ENCODE results near the gene PATJ. TPM values are rescaled to one million over a fixed set of nuclear protein-coding genes. Genes with fewer than 3 reads are reported as not detected.
A peak's percentile ranks its signal among the peaks of the same experiment; 100 is the strongest.

The PATJ gene
- total RNA-seq, 1 experiment from 2014 or later, result 5.8 TPM

- no peaks in the 10 kb centered on the region for H3K4me1 ChIP-seq (replicated peaks)
- no peak overlapping the region for H3K27ac ChIP-seq
- H3K36me3 ChIP-seq, result no peaks in the 10 kb centered on the region
- H3K4me3 ChIP-seq, result no peak overlapping the region
- H3K27me3 ChIP-seq (replicated peaks), result no peaks in the 10 kb centered on the region
- no peaks in the 10 kb centered on the region for H3K9me3 ChIP-seq (replicated peaks)
- DNase-seq (ENCODE audit: low read depth in 1 of 2, low spot score in 2 of 2), result peak in 1 of 2 experiments; percentile 16
Measured at GRCh38 chr1:62070384-62071011, 328.2 kb downstream of the PATJ start.

- H3K27me3 ChIP-seq (replicated peaks), result no peaks in the 10 kb centered on the region
- peaks cover 7% of the 10 kb centered on the region; the same call in 1 of the 2 replicates for H3K4me1 ChIP-seq (replicated peaks)
- H3K4me3 ChIP-seq, result no peak overlapping the region
- no peak for DNase-seq (ENCODE audit: low read depth in 1 of 2, low spot score in 2 of 2)
- H3K9me3 ChIP-seq (replicated peaks), result no peaks in the 10 kb centered on the region
- no peaks in the 10 kb centered on the region for H3K36me3 ChIP-seq
- no peak overlapping the region for H3K27ac ChIP-seq
Measured at GRCh38 chr1:62071695-62072094, 329.4 kb downstream of the PATJ start.

DNA sequence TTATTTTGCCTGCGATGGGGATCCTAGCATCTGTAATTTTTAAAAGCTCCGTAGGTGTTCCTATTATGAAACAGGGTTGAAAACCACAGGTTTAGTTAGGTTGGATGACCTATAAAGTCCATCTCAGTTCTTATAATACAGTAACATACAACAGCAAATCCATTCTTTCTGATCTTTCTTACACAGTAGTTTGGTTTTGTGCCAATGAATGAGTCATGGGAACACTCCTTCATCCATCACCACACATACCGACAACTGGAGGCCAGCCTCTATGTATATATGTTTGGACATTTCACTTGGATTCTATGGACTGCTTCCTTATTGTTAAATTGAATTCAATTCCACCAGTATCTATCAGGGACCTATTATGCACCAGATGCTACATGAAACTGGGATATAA lies 334.0 kb downstream of the PATJ start:
- no peaks in the 10 kb centered on the region for H3K36me3 ChIP-seq
- DNase-seq (ENCODE audit: low read depth in 1 of 2, low spot score in 2 of 2), result peak in 1 of 2 experiments; percentile 39
- no peaks in the 10 kb centered on the region for H3K27me3 ChIP-seq (replicated peaks)
- no peaks in the 10 kb centered on the region for H3K9me3 ChIP-seq (replicated peaks)
- H3K27ac ChIP-seq, result no peak overlapping the region
- H3K4me3 ChIP-seq, result no peak overlapping the region
- peaks cover 8% of the 10 kb centered on the region; the same call in 1 of the 2 replicates for H3K4me1 ChIP-seq (replicated peaks)

- Histone ChIP-seq H3K27ac (no peak overlapping the region), H3K4me1 (replicated peaks) (peaks cover 8% of the 10 kb centered on the region; the same call in 1 of the 2 replicates), H3K27me3 (replicated peaks) (no peaks in the 10 kb centered on the region), H3K4me3 (no peak overlapping the region), H3K36me3 (no peaks in the 10 kb centered on the region), H3K9me3 (replicated peaks) (no peaks in the 10 kb centered on the region)
- DNase-seq (ENCODE audit: low read depth in 1 of 2, low spot score in 2 of 2), result no peak
Measured at GRCh38 chr1:62077821-62078220, 335.5 kb downstream of the PATJ start.

DNA sequence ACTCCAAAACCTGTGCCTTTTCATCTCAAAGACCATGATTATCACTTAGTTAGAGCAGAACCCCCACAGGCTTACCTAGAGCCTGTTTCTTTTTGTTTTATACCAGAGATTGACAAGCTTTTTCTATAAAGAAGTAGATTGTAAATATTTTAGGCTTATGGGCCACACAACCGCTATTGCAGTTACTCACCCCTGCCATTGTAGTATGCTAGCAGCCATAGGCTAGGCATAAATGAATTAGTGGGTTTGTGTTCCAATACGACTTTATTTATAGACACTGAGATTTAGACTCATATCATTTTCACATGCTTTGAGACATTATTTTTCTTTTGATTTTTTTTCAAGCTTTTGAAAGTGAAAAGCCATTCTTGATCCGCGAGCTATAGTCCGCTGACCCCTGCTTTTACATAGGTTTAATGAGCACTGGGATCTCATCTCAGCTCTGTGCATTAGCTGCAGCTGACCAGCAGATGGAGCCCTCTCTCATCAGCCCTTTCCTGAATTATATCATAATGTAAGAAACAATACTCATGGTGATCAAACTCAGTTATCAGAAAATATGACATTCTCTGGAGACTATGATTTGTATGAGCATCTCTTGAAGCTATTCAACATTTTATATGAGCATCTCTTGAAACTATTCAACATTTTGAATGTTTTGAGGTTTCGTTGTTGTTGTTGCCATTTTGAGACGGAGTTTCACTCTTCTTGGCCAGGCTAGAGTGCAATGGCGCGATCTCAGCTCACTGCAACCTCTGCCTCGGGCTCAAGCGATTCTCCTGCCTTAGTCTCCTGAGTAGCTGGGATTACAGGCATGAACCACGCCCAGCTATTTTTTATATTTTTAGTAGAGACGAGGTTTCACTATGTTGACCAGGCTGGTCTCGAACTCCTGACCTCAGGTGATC lies 340.4 kb downstream of the PATJ start:
- no peak overlapping the region for H3K4me3 ChIP-seq
- DNase-seq (ENCODE audit: low read depth in 1 of 2, low spot score in 2 of 2), result peak; percentile 52 to 58

GRCh38 chr1:62084310-62084890 lies 342.1 kb downstream of the PATJ start:
- no peak for DNase-seq (ENCODE audit: low read depth in 1 of 2, low spot score in 2 of 2)
- H3K9me3 ChIP-seq (replicated peaks), result no peaks in the 10 kb centered on the region
- H3K36me3 ChIP-seq, result no peaks in the 10 kb centered on the region
- no peaks in the 10 kb centered on the region for H3K27me3 ChIP-seq (replicated peaks)
- H3K4me3 ChIP-seq, result no peak overlapping the region
- no peak overlapping the region for H3K27ac ChIP-seq
- no peaks in the 10 kb centered on the region for H3K4me1 ChIP-seq (replicated peaks)

More for the DNA sequence above, 340.4 kb downstream of the PATJ start:
- no peaks in the 10 kb centered on the region for H3K9me3 ChIP-seq (replicated peaks)
- no peaks in the 10 kb centered on the region for H3K36me3 ChIP-seq
- H3K27me3 ChIP-seq (replicated peaks), result no peaks in the 10 kb centered on the region
- no peaks in the 10 kb centered on the region for H3K4me1 ChIP-seq (replicated peaks)
- H3K27ac ChIP-seq, result no peak overlapping the region

DNA sequence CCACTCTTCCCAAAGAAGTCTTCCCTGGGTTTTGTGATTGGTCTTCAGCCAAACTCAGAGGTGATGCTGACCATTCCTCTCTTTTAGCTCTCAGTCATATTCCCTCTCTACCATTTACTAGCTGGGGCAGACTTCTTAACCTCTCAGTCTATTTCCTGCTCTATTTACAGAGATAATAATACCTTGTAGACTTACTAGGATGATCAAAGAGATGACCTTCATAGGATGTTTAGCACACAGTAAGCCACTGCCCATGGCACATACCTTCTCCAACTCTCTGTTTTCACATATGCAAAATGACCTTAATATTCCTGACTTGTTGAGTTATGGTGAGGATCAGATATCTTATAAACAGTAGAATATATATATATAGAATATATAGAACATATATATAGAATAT lies 346.2 kb downstream of the PATJ start:
- H3K27me3 ChIP-seq (replicated peaks), result no peaks in the 10 kb centered on the region; the same call in 1 of the 2 replicates
- H3K4me3 ChIP-seq, result no peak overlapping the region
- no peaks in the 10 kb centered on the region; the same call in 1 of the 2 replicates for H3K4me1 ChIP-seq (replicated peaks)
- DNase-seq (ENCODE audit: low read depth in 1 of 2, low spot score in 2 of 2), result no peak
- no peak overlapping the region for H3K27ac ChIP-seq
- no peaks in the 10 kb centered on the region for H3K9me3 ChIP-seq (replicated peaks)
- H3K36me3 ChIP-seq, result no peaks in the 10 kb centered on the region

GRCh38 chr1:62089570-62089969 lies 347.3 kb downstream of the PATJ start:
- Histone ChIP-seq H3K27me3 (replicated peaks) (no peaks in the 10 kb centered on the region; the same call in 1 of the 2 replicates), H3K4me1 (replicated peaks) (no peaks in the 10 kb centered on the region; the same call in 1 of the 2 replicates), H3K4me3 (no peak overlapping the region), H3K9me3 (replicated peaks) (no peaks in the 10 kb centered on the region), H3K36me3 (no peaks in the 10 kb centered on the region), H3K27ac (no peak overlapping the region)
- no peak for DNase-seq (ENCODE audit: low read depth in 1 of 2, low spot score in 2 of 2)

DNA sequence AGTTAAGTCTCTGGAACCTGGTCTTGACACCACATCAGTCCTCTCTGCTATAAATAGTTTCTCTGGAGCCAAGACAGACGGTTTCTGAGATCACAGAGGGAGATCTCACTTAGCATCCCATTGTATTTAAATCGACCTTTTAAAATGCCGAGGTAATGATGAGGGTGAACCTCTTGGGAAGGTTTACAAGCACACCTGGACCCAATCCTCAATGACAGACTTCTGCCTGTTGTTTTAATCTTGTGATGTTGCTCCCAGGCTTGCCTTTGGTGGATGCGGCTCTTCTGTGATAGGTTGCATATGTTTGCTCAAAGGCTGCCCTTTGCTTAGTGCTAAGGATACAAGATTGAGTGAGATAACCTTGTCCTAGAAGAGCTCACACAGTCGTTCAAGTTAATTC lies 347.7 kb downstream of the PATJ start:
- Histone ChIP-seq H3K27ac (no peak overlapping the region), H3K4me1 (replicated peaks) (no peaks in the 10 kb centered on the region; the same call in 1 of the 2 replicates), H3K27me3 (replicated peaks) (no peaks in the 10 kb centered on the region; the same call in 1 of the 2 replicates), H3K36me3 (no peaks in the 10 kb centered on the region), H3K4me3 (no peak overlapping the region), H3K9me3 (replicated peaks) (no peaks in the 10 kb centered on the region)
- no peak for DNase-seq (ENCODE audit: low read depth in 1 of 2, low spot score in 2 of 2)

DNA sequence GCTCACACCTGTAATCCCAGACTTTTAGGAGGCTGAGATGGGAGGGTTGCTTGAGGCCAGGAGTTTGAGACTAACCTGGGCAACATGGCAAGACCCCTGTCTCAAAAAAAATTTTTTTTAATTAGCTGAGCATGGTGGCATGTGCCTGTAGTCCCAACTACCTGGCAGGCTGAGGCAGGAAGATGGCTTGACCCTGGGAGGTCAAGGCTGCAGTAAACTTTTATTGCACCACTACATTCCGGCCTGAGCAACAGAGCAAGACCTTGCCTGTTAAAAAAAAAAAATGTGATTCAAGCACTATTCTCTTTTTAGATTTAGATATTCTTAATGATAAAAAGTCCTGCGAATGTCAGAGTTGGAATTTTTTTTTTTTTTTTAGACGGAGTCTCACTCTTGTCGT lies 349.8 kb downstream of the PATJ start:
- Histone ChIP-seq H3K9me3 (replicated peaks) (no peaks in the 10 kb centered on the region), H3K36me3 (no peaks in the 10 kb centered on the region), H3K27me3 (replicated peaks) (no peaks in the 10 kb centered on the region; the same call in 1 of the 2 replicates), H3K4me3 (no peak overlapping the region), H3K4me1 (replicated peaks) (no peaks in the 10 kb centered on the region; the same call in 1 of the 2 replicates), H3K27ac (no peak overlapping the region)
- no peak for DNase-seq (ENCODE audit: low read depth in 1 of 2, low spot score in 2 of 2)

DNA sequence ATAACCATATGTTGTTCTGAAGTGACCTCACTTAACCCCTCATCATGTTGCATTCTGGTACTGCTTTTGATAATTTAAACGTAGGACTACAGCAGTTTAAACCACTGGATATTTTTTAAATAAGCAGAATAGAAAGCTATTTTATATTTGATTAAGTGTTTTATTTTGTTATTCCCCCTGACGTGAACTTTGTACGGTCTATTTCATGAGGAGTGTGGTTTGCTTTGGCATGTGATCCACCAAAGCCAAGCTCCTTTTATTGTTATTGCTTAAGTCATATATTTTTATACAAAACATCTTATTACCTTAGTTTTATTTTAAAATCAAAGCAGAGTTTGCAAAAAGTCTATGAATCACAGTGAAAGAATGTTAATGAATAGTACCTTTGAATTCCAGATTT lies 351.0 kb downstream of the PATJ start:
- Histone ChIP-seq H3K27me3 (replicated peaks) (no peaks in the 10 kb centered on the region; the same call in 1 of the 2 replicates), H3K4me1 (replicated peaks) (no peaks in the 10 kb centered on the region; the same call in 1 of the 2 replicates), H3K9me3 (replicated peaks) (no peaks in the 10 kb centered on the region), H3K36me3 (no peaks in the 10 kb centered on the region), H3K27ac (no peak overlapping the region), H3K4me3 (no peak overlapping the region)
- no peak for DNase-seq (ENCODE audit: low read depth in 1 of 2, low spot score in 2 of 2)

DNA sequence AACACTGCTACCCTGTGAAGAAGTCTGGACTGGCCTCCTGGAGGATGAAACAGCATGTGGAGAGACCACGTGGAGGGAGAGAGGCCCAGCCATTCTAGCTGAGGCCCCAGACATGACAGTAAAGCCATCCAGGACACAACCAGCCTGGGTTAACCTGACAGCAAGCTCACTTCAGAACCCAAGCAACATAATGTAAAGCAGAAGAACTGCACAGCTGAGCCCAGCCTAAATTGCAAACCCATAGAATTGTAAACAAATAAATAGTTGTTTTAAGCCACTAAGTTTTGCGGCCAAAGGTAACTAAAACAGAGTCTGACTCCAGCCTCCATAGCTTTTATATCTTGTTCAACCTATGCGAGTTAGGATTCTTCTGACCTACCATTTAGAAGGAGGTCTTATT lies 355.2 kb downstream of the PATJ start:
- no peaks in the 10 kb centered on the region; the same call in 1 of the 2 replicates for H3K4me1 ChIP-seq (replicated peaks)
- H3K9me3 ChIP-seq (replicated peaks), result no peaks in the 10 kb centered on the region
- no peaks in the 10 kb centered on the region; the same call in 1 of the 2 replicates for H3K27me3 ChIP-seq (replicated peaks)
- no peak overlapping the region for H3K27ac ChIP-seq
- no peak for DNase-seq (ENCODE audit: low read depth in 1 of 2, low spot score in 2 of 2)
- no peak overlapping the region for H3K4me3 ChIP-seq
- H3K36me3 ChIP-seq, result no peaks in the 10 kb centered on the region

DNA sequence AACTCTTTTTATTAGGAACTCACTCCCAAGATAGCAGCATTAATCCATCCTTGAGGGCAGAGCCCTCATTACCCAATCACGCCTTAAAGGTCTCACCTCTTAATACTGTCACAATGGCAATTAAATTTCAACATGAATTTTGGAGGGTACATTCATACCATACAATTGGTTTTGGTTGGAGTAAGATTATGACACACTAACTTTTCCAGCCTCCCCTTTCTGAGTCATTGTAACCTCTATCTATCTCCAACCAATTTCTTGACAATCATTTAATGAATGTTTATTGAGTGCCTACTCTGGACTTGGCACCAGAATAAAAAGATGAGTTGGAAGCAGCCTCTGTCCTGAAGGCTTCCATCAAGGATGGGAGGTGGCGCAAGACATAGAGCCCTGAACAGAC lies 358.2 kb downstream of the PATJ start:
- Histone ChIP-seq H3K4me3 (no peak overlapping the region), H3K27ac (no peak overlapping the region), H3K27me3 (replicated peaks) (no peaks in the 10 kb centered on the region), H3K36me3 (no peaks in the 10 kb centered on the region), H3K4me1 (replicated peaks) (no peaks in the 10 kb centered on the region), H3K9me3 (replicated peaks) (no peaks in the 10 kb centered on the region)
- DNase-seq (ENCODE audit: low read depth in 1 of 2, low spot score in 2 of 2), result no peak

DNA sequence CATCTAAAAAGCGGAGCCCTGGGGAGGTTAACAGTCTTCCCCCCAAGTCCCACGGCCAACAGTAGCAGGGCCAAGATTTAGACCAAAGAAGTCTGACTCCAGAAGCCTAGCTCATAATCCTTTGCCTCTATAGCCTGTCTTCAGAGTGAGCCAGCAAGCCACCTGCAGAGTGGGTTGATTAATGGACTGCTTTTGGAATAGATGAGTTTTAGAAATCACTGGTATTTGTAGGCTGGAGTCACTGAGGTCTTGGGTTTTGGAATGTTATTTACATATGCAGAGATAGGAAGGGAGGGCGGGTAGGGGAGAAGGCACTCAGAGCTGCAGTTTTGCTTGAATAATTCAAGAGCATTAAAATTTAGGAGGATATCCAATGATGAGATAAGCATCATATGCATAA lies 361.6 kb downstream of the PATJ start:
- DNase-seq (ENCODE audit: low read depth in 1 of 2, low spot score in 2 of 2), result no peak
- H3K27me3 ChIP-seq (replicated peaks), result no peaks in the 10 kb centered on the region
- H3K36me3 ChIP-seq, result no peaks in the 10 kb centered on the region
- no peaks in the 10 kb centered on the region for H3K4me1 ChIP-seq (replicated peaks)
- H3K27ac ChIP-seq, result no peak overlapping the region
- H3K9me3 ChIP-seq (replicated peaks), result no peaks in the 10 kb centered on the region
- no peak overlapping the region for H3K4me3 ChIP-seq
